ENCODE data around the gene KCNK3.

The KCNK3 gene

DNA sequence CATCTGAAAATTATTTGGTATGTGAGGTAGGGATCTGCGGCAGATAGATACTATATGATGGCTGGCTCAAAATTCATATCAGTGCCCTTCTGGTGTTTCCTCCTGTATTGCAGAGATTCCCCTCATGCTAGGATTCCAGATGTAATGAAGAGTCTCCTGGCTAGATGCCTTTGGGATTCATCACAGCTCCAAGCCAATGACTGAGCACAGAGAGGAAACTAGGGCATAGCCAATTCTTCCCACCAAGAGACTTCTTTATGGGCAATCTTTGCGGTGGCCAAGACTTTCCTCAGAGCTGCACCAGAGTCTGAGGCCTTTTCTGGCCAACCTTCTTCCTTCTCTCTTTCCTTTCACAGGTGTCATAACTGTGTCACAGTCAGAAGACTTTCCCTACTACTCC, 25.9 kb upstream of the KCNK3 start:
- DNase-seq (ENCODE audit: low read depth), result no peak

DNA sequence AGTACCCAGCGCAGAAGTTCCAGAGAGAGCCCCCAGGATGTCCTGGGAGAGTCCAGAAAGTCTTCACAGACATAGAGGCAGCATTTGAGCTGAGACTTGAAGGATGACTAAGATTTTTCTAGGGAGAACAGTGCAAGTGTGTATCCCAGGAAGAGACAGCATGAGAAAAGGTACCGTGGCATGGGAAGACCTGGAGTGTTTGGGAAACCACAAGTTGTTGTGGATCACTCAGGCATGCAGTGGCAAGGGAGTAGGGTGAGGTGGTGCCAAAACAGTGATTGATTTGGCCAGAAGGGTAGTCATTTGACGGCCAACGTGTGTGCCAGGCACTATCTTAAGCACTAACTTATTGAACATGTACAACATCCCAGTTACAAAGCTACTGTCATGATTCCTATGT, 24.5 kb upstream of the KCNK3 start:
- DNase-seq (ENCODE audit: low read depth), result no peak

DNA sequence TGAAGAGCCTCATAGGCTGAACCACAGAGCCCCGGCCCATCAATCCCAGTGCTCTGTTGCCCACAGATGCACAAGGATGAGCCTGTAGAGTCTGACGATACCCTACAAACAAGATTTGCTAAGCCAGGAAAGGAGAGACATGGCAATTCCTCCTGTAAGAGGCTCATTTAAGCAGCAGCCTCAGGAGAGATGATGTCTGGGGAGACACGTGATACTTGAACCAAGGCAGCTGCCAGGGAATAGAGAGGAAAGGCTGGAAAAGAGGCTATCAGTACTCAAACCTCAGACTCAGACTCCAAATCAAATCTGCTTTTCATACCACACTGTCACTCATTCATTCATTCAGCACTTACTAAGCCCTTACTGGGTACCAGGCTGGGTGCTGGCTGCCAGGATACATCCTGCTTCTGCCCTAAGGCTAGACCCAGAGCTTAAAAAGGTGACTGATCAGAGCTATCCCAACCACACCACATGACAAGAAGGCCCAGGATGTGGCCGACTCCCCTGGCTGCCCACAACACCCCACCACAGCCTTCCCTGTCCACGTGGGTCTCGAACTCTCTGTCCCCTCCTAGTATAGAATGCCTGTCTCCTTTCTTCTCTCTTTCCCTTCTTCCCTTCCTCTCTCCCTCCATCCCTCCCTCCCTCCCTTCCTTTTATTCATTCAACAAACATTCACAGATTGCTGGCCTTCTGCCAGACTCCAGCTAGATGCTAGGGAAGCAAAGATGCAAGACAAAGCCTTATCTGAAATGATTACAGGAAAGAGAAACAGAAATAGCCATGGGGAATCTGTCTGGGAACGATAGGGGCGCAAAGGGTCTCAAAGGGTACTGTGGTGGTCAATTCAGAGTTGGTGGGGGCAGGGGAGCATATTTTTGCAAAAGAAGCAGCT, 23.4 kb upstream of the KCNK3 start:
- DNase-seq (ENCODE audit: low read depth), result no peak

DNA sequence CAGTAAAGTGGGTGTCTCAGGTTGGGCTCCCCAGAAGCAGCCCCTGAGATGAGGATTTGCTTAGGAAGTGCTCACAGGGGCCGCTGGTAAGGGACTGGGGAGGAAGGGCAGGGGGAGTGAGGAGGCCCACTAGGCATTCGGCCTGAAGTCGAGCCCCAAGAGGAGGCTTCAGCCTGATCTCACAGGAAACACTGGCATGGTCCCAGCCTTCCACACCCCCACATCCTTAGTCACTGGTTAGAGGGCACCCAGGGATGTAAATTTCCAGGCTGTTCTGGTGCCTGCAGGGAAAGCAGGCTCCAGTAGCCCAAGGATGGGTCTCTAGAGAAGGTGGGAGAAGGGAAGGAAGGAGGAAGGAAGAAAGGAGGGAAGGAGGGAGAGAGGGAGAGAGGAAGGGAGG, 22.4 kb upstream of the KCNK3 start:
- DNase-seq (ENCODE audit: low read depth), result no peak

DNA sequence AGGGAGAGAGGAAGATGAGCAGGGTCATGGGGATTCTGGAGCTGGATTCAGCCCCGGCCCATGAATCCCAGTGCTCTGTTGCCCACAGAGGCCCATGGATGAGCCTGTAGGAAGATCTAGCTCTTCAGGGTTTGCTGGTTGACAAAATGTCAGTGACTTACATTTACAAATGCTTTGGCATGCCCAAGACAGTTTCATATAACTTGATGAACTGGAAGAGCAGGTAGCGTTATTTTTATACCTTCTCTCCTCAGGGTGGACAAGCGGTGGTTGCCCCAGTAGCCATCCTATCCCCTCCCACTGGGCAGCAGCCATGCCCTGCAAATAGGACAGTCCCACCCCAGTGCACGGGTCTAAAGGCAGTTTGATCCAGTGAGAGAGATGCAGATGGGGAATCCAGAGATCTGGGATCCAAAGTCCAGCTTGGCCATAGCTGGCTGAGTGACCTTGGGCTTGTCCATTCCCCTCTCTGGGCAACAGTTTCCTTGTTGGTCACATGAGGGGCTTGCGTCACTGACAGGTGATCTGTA, 21.5 kb upstream of the KCNK3 start:
- no peak for DNase-seq (ENCODE audit: low read depth)

DNA sequence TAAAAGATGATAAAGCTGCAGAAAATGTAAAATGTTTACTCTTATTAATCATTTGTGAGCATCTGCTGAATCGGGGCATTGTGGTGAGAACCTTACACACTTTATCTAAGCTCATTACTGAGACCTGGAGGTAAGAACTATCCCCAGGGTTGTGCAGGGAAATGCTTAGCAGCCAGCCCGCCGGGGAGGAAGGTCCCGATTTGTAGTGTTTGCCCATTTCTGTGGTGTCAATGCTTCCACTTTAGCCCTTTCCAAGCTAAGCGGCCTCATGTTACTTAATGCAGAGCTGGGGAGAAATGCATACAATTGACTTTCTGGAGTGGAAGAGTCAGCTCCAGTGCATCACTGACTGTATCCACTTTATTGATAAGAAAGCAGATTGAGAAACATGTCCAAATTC, 20.8 kb upstream of the KCNK3 start:
- no peak for DNase-seq (ENCODE audit: low read depth)

DNA sequence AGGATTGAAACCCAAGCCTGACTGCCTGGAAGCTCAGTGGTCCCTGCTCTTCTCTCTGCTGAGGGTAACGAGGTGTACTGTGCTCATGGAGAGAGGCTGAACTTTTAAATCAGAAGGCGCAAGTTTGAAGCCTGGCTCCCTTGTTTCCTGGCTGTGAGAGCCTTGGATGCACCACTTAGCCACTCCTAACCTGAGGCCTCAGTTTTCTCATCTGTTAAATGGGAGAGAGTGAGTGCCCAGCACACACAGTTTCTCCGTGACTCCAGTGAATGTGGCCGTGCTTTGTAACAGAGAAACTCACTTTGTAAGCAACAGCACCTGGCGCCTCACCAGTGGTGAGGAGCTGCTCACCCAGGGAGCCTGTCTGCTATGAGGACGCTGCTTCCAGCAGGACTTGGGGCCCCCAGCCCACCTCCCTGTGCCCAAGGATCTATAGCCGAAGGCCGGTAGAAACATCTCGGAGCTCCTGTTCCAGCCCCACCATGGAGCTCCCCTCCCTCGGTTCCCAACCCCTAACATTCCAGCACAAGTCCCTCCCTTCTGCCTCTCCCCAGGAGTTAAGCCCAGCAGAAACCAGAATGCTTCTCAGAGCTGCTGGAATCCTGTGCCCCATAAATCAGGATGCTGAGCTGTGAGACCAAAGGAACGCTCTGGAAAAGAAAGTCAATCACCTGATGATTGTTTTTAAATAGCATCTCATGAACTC, 20.3 kb upstream of the KCNK3 start:
- DNase-seq (ENCODE audit: low read depth), result no peak

DNA sequence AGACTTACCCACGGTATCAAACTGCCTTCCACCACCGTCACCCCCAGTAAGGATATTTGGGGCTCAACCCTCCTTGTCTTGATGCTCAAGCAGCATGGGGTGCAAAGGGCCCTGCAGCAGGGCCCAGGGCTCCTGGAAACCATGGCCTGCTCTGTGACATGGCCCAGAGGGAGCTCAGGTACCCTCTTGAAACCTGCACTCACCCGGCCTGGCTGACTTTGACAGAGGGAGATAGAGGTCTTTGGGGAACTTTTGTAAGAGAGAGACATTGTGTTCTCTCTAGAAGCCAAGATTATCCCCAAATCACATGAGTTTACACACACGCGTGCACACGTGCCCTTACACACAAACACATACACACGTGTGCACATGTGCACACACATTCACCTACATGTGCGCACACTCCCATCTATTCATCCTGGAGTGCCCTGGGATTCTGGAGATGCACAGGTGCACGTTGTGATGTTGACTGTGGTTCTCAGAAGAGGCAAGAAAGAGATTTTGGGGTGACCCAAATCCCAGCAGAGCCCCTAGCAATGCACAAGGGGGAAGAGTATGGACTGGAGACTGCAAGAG, 19.6 kb upstream of the KCNK3 start:
- no peak for DNase-seq (ENCODE audit: low read depth)

DNA sequence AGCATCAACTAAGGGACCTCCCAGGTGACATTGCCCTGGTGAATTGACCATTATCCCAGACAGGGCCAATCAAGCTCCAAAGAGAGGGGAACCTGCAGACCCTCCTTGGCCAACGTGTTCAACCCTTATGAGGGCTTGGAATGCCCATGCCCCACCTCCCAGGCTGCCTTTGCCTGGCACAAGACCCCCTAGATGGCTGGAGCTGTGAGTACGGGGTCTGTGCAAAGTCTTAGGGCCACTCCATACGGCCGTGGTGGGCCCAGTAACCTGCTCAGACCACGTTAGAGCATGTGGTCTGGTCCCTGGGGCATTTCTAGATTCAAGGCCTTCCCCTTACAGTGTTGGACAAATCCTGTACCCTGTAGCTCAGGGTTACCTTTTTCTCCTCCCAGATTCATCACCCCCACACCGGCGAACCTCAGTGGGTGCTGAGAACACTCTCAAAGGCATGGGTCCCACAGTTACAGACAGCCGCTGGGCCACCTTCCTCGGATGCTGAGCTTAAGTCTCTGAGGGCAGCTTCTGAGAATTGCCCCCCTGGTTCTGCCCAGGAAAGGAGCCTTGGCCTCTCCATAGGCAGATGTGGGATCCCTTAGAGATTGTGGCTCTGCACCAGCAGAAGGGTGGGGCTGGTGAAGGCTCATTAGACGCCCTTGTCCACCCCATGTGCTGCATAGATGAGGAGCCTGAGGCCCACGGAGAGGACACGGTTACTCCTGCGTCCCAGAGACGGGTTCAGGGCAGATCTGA, 18.3 kb upstream of the KCNK3 start:
- DNase-seq (ENCODE audit: low read depth), result no peak

DNA sequence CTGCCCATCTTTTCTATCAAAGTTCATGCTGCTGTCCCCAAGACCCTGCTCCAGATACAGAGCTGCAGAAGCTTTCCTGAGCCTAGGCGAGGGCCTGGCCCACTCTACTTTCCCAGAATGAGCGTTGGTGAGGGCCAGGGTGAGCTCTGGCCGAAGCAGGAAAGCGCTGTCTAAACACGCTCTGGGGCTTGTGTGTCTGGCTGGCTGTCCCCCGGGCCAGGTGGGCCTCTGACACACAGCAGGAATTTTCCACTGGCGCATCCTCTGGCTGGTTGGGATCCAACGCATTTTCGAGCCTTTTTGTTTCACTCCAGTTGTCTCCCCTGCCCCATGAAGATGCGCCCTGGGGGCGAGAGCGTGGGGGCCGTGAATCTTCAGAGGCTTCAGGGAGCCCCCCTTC, 17.8 kb upstream of the KCNK3 start:
- no peak for DNase-seq (ENCODE audit: low read depth)

DNA sequence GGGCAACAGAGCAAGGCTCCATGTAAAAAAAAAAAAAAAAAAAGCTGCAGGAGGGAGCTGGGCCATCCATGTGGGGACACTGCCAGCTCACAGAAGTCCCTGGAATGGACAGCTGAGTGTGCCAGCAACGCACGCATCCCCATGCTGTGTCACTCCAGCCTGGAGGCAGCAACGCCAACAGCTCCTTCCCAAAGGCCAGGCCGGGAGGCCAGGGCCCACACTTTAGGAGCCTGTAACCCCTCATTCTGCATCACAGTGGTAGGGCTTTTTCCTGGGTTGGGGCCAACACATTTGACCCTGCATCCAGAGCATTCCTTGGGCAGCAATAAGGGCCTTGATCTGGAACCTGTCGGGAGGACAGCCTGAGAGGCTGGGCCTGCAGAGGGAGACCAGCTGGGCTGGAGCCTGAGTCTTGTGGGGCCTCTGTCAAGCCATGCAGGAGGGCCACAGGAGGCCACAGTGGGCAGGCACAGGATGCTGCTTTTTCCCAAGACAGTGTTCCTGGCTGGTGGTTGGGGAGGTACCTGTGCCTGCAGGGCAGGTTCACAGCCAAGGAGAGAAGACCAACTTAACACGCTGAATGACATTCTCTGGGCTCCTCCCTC, 16.8 kb upstream of the KCNK3 start:
- DNase-seq (ENCODE audit: low read depth), result no peak

DNA sequence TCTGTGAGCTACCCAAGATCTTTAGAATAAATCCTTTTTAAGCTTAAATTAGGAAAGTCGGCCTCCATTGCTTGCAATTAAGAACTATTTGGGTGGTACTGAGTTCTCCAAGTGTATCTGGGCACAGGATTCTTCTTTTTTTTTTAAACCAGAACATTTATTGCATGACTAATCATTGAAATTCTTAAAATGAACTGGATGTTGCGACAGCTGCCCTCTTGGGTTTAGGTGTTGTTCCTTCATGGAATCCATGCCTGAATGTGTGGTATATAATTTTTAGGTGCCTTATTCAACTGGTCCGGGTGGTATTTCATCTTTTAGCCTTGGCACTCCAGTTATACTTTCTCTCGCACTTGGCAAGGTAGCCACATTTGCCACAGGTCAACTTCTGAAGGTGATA, 14.5 kb upstream of the KCNK3 start:
- no peak for DNase-seq (ENCODE audit: low read depth)

DNA sequence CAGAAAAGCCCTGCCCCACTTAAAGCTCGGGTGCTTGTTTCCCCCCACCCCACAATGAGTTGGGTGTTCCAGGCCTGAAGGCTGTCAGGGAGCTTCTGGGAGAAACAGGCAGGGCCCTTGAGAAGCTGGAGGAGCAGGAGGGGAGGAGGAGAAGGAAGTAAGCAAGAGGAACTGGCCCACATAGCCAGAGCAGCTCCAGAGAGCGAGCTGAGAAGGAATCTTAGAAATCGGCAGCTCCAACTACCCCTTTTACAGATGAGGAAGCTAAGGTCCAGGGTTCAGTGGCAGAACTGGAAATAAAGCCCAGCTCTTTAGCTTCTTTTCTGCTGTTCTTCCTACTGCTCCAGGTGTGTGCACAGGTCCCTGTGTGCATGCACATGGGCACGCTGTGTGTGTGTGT, 12.7 kb upstream of the KCNK3 start:
- no peak for DNase-seq (ENCODE audit: low read depth)

DNA sequence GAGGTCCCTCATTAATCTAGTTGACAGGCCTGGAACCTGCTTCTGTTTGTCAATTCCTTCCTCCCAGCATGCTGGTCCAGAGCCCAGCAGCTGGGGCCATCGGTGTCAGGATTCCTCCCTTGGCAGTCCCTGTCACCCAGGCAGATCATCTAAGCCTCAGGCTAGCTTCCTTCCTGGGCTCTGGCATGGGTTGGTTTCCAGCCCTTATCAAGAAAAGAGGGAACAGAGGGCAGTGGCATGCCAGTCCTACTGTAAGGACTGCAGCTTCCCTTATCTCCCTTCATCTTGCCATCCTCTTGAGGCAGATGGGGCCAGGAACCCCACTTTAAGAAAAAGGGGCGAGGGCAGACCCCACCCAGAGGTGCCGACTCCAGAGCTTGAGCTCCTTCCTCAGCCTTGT, 10.9 kb upstream of the KCNK3 start:
- no peak for DNase-seq (ENCODE audit: low read depth)

DNA sequence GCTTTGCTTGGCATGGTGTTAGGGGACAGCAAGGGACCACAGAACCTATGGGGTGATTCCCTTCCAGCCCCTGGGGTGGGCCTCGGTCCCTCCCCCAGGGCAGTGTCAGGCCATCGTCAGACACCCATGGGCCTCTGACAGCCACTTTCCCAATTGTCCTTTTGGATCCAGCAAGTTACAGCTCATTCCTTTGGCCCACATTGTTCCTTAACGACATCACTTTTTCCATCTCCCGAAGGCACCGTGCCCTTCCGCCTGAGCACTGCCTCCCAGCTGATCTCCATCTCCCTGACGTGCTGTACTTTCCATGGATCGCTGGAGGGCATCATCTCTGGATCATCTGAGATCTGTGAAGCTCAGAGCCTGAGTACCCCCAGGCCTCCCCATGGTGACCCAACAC, 10.4 kb upstream of the KCNK3 start:
- no peak for DNase-seq (ENCODE audit: low read depth)

DNA sequence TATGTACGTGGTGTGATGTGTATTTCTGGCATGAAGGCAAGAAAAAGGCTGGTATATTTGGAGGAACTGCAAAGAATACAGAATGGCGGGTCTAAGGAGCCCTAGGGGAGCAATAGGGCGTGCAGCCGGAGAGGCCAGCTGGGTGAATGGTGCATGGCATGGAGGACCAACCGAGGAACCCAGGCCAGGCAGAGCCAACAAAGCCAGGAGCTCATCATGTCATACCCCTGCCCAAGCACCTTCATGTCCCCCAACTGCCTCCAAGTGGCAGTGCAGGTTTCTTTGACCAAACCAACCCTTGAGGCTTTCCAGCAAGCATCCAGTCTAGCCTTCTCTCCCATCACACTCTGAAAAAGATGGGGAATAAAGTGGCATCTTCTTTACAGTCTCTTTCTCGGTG, 8.9 kb upstream of the KCNK3 start:
- DNase-seq (ENCODE audit: low read depth), result no peak

DNA sequence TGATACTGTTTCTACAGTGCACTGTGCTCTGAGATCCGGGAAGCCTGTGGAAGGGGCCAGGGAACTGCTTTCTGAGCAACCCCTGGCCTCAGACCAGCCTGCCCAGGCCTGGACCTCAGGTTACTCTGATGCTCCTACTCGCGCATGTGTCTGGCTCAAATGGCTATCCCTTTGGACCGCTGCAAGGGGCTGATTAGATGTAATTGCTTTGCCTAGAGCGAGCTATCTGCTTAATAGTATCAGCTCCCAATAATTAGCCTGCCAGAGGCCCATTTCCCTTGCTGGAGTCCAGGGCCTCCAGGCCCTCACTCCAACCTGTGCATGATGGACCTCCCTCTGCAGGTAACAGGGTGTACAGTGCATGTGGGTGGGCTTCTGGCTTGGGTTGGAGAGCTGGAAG, 7.2 kb upstream of the KCNK3 start:
- DNase-seq (ENCODE audit: low read depth), result no peak

DNA sequence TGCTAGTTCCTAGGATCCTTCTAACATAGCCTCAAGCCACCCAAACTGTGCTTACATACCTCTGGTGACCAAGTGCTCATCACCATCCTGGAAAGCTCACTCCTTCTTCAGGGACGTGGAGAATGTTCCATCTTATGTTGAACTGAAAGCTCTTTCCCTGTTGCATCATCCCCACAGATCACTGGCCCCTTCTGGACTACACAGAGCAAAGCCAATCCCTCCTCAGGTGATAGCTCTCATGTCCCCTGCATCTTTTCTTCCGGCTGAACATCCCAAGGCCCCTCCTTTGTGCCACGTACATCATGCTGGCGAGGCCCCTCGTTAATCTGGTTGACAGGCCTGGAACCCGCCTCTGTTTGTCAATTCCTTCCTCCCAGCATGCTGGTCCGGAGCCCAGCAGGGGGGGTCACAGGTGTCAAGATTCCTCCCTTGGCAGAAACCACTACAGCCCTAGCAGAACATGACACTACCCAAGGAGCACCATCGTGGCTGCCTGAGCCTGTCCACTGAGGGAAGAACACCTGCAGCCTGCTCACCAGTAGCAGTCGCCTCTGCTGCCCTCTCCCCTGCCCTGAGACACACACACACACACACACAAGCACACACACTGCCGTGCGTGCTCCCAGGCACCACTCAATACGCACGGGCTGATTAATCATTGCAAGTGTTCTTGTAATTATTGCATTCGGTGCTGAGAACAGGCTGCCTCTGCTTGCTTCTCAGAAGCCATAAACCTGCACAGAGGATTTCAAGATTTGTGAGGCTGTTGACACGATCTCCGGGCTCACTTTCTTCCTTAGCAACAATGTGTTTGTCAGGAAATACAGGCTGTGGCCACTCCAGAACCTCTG, 6.3 kb upstream of the KCNK3 start:
- DNase-seq (ENCODE audit: low read depth), result no peak

DNA sequence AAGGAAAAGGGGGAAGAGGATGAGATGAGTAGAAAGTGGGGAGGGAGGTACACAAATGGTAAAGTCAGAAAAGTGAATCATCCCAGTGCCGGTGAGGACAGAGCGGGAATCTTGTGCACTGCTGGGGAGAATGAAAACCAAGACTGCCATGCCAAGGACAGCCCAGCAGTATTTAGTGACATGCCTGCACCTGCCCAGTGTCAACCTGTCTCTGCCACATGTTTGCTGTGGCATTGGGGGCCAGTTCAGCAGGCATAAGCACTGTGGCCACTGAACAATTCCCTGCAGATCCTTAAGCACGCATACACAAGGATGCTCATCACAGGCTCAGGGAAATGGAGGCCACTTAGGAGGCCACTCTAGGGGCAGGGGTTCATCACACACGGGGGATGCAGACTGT, 5.2 kb upstream of the KCNK3 start:
- DNase-seq (ENCODE audit: low read depth), result no peak

DNA sequence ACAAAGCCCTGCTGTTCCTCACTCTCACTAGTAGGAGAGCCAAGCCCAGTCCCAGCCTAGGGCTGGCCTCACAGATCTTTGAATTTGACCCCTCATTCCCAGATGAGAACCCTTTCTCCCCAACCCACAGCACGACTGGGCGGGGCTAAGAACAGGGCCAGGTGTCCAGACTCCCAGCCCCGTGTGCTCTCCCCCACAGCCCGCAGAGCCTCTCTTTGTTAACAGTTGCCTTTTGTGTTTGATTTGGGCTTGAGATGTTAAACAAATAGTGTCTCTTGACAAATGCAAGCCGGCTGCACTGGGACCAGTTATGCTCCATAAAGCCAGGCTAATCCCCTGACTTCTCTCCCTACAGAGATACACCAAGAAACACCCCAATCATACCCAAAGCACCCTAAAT, 4.7 kb upstream of the KCNK3 start:
- DNase-seq (ENCODE audit: low read depth), result no peak

DNA sequence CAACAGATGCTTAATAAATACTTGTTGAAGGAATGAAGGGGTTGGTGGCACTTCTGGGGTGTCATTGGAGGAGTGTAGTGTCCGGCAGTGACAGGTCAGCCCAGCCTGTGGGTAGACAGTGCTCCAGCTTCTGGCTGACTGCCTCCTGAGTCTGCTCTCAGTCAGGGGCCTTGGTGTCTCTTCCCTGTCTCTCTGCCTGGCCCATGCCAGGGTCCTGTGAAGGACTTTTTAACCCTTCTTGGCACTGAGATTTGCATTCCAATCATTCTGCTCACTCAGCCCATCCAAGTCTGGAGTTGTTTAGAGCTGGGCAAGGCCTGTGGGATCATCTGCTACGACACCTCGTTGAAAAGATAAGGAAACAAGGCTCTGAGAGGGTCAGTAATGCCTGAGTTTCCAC, 1.4 kb upstream of the KCNK3 start:
- DNase-seq (ENCODE audit: low read depth), result no peak

Measured in activated T-helper 1 cell treated with Interleukin-2 at 50 U/mL for 16 hours (primary cell).